Non-pigmented ciliary epithelial cell (primary cell): Measurements from ENCODE around the gene PLXNA3.

Experiments used
- DNase-seq: peaks from one replicate; pipeline ENCODE4 v3.0.0-alpha.2; 2010; ENCODE audit warnings: low read depth

Gene PLXNA3

DNA sequence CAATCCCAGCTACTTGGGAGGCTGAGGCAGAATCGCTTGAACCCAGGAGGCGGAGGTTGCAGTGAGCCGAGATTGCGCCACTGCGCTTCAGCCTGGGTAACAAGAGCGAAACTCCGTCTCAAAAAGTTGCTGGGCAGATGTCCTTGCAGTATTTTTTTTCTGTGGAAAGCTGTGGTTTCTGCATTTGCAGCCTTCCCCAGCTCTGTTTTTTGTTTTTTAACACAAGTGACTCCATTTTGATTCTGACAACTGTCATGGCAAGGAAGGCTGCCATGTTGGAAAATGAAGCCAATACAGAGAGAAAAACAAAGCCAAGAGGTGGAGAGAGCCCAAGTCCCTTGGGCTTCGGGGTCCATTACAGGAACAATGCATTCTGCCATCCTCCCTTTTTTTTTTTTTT is 44.0 kb downstream of the PLXNA3 start:
- no peak for DNase-seq

DNA sequence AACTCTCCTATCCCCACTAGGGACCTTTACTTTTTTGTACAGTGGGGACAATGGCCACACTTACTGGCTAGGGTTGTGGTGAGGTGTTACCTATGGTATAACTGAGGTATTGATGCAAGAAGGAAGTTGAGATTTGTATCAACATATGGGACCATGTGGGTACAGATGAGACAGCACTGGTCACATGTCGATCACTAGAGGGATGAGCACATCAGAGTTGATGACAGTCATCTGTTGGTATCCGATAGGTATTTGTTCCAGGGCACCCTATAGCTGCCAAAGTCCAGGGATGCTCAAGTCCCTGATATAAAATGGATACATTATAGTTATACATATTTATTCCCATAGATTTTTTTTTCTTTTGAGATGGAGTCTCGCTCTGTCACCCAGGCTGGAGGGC is 44.9 kb downstream of the PLXNA3 start:
- DNase-seq = no peak

DNA sequence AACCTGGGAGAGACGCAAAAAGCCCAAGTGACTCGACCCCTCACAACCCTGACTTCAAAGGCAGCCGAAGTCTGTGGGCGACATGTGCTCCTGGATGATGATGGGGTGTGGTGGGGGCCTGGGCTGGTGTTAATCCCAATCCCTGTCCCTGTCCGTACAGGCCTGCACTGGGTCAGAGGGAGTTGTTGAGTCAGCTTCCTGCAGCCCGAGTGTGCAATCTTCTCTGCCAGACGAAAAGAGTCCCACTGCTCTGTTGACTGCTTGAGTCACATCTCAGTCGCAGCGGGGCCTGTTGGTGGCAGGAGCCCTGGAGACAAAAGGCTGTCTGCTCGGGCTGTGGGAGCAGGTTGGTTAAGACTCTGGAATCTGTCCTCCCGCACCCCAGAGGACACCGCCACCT is 47.7 kb downstream of the PLXNA3 start:
- DNase-seq = no peak

DNA sequence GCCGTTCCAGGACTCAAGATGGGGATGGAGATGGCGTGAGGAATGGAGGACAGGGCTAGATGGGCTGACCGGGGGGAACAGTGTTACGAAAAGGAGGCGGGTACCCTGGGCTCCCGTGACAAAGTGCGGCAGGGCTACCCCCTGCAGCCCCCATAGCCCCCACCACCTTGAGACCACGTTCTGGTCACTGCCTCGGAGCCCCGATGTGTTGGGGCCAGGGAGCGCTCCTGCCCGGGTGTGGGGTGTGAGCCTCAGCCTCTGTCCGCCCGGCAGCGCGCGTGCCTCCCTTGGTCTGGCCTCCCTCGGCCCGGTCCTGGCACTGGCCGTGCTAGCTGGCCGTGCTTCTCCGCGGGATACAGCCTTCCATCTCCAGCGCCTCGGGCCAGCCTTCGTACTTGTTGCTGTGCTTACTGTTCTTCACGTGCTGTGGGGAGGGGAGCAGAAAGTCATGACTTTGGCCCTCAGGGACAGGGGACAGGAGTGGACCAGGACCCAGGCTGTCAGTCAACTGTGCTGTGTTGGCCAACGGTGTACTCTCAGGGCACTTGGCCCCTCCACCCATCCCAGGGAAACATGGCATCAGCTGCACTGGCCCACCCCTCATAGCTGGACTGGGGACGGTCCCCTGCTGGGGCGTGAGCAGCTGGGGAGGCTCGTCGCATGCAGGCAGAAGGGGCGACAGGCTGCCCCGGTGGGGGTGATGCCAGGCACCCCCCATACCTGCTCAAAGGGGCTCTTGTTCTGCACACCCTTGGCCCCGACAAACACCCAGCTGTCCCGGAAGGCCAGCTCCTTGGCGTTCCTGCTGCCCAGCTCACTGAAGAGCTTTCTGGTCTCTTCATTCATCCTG is 48.6 kb downstream of the PLXNA3 start:
- no peak for DNase-seq

DNA sequence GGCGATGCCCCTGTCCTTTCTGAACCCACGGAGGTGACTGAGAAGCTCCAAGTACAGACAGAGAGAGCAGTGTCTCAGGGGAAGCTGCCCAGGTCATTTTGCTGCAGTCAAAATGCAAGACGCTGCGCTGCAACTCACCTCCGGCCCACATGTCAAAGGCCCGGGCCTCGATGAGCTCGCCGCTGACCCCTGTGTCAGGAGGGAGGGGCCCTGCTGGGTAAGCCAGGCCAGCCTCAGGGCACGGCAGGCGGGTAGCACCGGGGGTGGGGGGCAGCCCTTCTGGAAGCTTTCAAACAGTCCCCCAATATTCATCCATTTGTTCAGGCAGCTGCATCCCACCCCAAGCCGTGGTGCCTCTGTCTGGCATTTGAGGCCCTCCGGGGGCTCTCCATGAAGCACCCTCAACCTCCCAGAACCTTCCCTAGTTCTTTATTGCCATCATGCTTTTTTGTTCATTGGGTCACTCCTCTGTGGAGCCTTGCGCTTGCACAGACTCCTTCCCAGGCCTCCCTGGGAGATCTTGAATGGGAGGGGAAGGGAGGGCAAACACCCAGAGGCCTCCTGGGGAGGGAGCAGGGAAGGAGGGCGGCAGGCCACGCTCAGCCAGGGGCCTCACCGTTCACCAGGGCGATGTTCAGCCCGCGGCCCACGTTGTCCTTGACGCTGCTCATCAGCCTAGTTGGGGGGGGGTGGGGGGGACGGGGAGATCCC is 49.7 kb downstream of the PLXNA3 start:
- DNase-seq = no peak

DNA sequence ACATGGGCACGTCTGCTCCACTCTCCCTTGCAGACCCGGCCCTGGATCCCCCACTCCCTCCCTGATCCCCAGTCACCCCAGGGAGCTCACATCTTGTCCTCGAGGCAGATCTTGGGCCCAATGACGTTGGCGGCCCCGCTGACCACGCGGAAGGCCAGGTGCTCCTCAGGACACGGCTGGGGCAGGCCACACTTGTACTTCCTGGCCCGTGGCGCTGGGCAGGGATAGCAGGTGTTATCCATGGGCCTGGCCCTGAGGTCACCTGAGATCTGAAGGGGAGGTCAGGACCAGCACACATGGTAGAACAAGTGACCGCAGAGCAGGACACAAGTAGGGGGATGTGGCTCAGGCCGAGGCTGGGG is 50.3 kb downstream of the PLXNA3 start:
- DNase-seq = no peak

DNA sequence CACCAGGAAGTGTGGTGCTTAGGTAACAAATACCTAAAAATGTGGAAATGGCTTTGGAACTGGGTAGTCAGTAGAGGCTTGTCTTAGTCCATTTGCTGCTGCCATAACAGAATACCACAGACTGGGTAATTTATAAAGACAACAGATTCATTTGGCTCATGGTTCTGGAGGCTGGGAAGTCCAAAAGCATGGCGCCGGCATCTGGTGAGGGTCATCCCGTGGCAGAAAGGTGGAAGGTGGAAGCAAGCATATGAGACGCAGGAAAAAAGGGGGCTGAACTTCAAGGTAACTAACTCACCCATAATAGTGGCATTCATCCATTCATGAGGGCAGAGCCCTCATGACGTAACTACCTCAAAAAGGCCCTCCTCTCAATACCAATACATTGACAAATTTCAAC is 51.4 kb downstream of the PLXNA3 start:
- no peak for DNase-seq

DNA sequence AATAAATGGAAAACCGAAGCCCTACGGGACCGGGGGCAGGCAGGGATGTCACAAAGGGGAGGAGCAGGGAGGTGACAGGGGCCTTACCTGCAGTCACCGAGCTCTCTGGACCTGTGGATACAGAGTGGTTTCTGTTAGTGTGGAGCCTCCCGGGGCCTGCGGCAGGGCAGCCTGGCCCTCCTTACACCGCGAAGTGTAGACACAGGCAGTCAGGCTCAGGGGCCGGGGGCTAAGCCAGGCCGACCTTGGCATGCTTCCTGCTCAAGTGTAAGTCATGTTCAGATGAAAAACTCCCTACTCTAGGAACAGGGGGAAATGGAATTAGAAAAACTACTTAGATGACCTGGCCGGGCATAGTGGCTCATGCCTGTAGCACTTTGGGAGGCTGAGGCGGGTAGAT is 53.7 kb downstream of the PLXNA3 start:
- DNase-seq = no peak

DNA sequence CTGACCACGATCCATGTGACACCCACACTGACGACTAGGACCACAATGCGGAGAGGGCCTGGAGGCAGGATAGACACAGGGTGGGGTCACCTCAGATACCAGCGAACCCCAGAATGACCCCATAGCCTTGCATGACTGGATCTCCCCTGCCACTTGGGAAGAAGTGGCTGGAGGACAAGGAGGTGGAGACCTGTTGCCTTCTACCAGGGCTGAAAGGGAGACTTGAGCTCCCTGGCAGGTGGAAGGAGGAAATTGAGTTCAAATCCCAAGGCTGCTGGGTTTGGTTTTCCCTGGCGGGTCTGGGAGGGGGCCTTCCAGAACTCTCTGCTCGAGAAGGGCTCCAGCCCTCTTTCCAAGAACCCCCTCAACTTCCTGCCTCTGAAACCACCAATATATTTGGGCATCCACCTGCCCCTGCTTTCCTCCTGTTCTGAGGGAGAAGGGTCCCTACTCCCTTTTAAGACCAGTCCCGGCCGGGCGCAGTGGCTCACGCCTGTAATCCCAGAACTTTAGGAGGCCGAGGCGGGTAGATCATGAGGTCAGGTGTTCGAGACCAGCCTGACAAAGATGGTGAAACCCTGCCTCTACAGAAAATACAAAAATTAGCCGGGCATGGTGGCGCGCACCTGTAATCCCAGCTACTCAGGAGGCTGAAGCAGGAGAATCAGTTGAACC is 54.9 kb downstream of the PLXNA3 start:
- DNase-seq = no peak

DNA sequence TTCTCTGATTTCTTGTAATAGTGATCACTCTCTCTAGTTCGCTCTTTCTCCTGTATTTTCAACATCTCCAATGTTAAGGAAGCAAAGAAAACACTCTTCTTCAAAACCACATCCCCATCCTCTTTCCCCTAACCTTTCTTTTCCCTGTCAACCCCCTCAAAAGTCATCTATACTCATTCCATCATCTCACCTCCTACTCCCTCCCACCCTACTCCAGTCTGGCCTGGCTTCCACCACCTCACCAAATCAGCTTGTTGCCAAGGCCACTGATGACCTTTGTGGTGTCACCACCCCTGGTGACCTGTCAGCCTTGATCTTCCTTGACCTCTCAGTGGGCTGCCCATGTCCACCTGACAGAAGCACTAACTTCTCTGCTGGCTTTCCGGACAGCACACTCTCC is 55.6 kb downstream of the PLXNA3 start:
- DNase-seq = no peak

DNA sequence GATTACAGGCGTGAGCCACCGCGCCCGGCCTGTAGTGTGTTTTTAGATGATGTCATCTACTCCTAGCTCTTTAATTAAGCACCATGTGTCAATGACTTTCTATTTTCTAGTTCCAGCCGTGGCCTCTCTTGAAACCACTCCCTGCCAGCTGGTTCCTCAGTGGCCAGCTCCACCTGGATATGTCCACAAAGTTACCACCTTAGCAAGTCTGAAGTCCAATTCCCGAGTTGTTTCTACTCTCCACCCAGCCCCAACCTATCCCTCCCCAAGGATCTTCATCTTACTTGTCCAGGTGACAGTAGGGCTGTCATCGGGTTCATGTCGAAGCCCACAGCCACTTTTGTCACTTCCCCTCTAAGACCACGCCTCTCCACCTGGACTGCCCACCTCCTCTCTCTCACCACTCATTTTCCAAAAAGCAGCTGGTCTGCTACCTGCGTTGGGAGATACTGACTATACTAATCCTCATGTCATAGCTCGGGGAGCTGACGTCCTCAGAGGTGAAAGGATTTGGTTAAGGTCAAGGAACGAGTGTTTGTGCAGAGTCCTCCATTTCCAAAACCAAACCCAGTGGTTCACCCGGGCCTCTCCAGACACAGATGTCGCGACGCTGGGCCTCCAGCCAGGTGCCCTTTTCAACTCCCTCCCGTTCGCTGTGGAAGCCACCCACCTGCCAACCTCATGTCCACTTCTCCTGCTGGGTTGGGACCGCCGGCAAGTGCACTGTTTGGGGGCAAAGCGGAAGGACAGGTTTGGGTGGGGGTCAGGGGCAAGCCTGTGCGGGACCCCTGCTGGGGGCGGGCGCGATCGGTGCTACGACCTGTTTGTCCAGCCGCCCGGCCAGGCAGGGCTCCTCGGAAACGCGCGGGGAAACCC is 57.2 kb downstream of the PLXNA3 start:
- no peak for DNase-seq

DNA sequence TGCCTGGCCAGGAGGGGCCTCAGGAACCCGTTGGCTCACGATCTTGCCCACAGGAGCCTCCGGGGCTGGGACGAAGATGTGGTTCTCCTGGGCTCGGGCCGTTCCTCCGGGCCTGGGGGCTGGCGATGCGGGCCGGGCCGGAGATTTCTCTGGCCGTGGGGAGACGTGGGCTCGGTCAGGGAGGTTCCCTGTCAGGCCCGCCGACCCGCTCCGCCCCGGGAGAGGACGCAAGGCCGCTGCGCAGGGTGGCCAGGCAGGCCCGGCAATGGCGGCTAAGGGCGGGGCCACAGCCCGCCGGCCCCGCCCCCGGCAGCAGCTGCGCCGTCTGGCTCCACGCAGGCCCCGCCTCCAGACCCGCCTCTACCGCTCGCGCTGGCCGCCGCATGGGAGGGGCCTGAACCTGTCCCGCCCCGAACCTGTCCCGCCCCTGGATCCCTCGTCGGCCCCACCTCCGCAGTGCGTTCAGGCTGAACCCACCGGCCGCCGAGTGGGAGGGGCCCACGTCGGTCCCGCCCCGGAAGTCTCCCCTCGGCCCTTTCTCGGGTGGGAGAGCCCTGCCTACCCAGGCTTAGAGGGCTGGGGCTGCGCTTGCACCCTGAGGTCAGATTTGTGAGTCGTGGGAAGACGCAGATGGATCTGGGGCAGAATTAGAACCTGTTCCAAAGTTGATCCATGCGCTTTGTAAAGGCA is 58.0 kb downstream of the PLXNA3 start, which contains the start of gene FAM3A:
TSS of gene FAM3A (minus strand) at position 267 of the 690 bp plus-strand sequence. CDS start 460 bp downstream, outside the sequence.
- peak; percentile 46 for DNase-seq

DNA sequence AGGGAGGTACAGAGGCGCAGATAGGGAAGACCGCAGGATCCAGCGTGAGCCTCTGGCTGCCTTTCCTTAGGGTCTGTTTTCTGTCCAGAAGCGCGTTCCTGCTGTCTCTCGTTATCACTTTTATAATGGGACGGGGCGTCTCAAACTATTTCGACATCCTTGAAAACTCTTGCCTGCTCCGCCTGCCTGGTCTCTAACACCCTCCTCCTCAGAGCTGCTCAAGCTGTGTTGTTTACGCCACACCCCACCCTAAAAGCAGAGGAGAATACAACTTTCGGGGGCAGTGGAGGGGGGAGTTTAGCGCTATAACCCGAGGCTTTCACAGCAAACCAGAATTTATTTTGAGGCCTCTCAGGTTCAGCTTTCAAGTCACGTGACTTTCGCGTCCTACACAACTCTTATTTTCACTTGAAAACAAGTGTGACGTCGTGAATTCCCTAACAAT is 58.6 kb downstream of the PLXNA3 start:
- no peak for DNase-seq

DNA sequence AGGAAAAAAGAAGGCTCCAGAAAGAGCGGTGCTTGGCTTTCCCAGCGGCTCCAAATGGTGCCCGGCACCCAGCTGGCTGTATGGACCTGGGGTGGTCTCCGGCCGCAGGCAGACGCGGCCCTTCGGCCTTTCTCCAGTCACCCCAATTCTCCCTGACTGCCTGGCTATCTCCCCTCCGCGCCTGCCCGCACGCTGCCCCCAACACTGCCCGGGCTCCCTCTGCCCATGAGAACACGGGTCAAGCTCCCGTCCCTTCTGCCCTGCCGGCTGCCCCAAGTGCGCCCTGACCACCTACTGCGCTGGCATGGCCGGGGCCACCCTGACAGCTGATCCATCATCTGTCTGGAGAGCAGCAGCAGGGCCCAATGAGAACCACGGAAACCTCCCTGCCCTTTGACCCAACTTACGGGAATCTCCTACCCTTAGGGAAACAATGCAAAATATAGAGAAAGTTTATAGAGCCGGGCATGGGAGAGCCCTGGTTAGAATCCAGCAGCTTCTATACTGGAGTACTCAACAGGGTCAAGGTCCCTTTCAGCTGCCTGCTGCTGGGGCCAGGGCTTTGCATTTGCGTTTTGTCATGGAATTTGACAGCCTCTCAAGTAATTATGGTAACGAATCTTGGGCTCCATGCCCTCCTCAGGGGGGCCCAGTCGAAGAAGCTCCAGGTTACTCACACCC is 59.2 kb downstream of the PLXNA3 start:
- no peak for DNase-seq

DNA sequence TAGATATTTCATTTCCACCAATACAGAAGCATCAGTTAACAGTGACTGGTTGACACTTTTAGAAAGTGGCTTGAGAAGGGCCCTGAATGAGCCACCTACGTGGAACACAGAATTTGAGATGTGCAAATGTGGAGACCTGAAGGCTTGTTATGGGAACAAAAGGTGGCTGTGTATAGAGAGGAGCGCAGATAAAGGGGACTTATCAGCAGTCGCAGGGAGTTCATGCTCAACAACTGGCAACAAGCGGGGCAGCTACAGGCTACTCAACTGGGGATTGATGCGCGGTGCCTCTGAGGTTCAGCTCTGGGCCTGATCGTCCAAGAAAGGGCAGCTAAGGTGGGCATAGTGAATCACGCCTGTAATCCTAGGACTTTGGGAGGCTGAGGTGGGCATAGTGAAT is 61.3 kb downstream of the PLXNA3 start:
- DNase-seq = no peak

DNA sequence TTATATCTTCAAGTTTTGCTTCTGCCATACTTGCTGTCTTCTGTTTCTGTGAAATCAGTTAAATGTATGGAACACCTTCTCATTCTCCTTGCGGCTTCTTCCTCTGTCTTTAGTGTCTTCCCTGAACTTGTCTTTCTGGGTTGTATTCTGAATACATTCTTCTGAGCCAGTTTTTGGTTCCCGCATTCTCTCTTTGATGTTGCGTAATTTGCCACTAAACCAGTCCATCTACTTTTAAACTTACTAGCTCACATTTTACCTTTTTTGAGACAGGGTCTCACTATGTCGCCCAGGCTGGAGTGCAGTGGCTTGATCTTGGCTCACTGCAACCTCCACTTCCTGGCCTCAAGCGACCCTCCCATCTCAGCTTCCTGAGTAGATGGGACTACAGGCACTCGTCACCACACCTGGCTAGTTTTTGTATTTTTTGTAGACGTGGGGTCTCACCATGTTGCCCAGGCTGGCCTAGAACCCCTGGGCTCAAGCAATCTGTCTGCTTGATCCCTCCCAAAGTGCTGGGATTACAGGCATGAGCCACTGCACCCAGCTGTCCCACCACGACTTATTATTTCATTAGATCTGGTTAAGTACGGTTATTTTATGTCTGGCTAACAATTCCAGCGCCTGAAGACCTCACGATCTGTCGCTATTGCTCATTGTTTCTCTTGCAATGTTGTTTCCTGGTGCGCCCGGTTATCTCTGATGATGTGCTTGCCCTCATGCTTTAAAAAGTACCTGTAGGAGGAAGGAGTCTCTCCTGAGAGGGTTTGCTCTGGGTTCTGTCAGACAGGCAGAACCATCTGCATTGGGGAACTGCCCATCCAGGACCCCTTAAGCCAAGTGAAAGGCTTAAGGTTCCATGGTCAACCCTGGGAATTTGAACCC is 67.8 kb downstream of the PLXNA3 start:
- DNase-seq = no peak

DNA sequence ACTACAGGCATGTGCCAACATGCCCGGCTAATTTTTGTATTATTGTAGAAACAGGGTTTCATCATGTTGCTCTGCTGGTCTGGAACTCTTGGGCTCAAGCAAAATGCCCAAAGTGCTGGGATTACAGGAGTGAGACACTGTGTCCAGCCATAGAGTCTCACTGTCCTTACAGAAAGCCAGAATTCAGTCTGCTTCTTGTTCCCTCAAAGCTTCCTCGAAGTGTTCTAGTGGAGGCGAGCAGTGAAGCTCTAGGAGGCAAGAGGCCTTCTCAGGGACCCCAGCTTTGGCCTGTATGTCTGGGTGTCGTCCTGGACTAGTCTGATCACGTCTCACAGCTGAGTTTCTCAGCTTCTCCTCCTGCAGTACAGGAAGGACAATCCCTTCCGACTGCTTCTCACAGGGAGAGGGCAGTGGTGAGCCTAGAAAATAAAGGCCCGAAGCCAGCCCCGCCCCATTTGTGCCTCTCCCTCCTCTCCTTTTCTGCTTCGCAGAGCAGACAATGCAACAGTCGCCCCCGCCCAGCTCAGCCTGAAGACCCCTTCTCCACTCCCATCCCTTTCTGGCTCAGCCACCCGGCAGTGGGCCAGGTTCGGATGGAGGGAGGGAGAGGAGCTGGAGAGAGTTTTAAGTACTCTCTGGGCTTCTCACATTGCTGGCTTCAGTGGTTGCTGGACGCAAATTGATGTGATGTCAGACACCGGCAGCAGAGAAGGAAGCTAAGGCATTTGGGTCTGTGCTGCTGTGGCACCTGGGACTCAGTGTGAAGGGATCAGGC is 69.0 kb downstream of the PLXNA3 start:
- no peak for DNase-seq
